HUES64 (cell line): ENCODE results near the gene FOXI2.

Experiments used
- H3K27ac ChIP-seq: 2 replicates; pipeline ENCODE4 v1.7.0; 2013; ENCODE audit warnings: low read depth, low read length, inconsistent platforms
- H3K27me3 ChIP-seq: 2 replicates; pipeline ENCODE4 v1.6.1; 2013; ENCODE audit warnings: mild to moderate bottlenecking, low read length; ENCODE audit not compliant: insufficient read depth
- H3K36me3 ChIP-seq: 2 replicates; pipeline ENCODE4 v1.6.1; 2013; ENCODE audit warnings: mild to moderate bottlenecking, low read length; ENCODE audit not compliant: insufficient read depth
- H3K4me1 ChIP-seq: 2 replicates; pipeline ENCODE4 v1.6.1; 2013; ENCODE audit warnings: mild to moderate bottlenecking, low read length, moderate library complexity; ENCODE audit not compliant: insufficient read depth
- H3K4me3 ChIP-seq: 2 replicates; pipeline ENCODE4 v1.5.1; 2013; ENCODE audit warnings: mild to moderate bottlenecking, low read length, moderate library complexity
- H3K9ac ChIP-seq: 2 replicates; pipeline ENCODE4 v1.6.1; 2013; ENCODE audit warnings: mild to moderate bottlenecking, low read depth, low read length
- H3K9me3 ChIP-seq: 2 replicates; pipeline ENCODE4 v1.6.1; 2013; ENCODE audit warnings: low read depth, low read length; ENCODE audit not compliant: insufficient read depth
- WGBS: fragments of 150-250, 120-280 bp; methylation state at CpG from one replicate; pipeline ENCODE4 v1.1.7; 2013; ENCODE audit warnings: missing lambda C conversion rate; 5-methylcytosine and 5-hydroxymethylcytosine counted together

Gene FOXI2

DNA sequence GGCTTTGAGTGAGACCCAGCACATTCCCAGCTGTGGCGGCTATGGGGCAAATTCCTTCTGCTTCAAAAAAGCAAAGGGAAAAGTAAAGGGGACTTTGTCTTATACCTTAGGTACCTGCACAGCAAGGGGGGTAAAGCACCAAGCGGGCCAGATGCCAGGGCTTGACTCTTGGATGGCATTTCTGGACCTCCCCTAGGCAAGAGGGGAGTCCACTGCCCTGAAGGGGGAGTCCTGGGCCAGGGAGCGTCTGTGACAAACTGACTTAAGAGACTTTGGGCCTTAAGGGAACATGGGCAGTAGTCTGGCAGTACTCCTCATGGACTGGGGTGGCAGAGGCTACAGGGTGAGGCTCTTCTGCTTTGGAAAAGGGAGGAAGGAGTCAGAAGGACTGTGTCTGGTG, 16.1 kb upstream of the FOXI2 start:
- H3K27ac ChIP-seq, result no peak overlapping the region
- no peaks in the 10 kb centered on the region for H3K9me3 ChIP-seq
- WGBS, result 75% methylated on average over 3 of the region's 3 CpGs
- no peak overlapping the region for H3K4me3 ChIP-seq
- H3K4me1 ChIP-seq, result no peaks in the 10 kb centered on the region
- peaks cover 3% of the 10 kb centered on the region; the same call in 1 of the 2 replicates for H3K27me3 ChIP-seq
- no peaks in the 10 kb centered on the region for H3K36me3 ChIP-seq
- no peak overlapping the region for H3K9ac ChIP-seq

DNA sequence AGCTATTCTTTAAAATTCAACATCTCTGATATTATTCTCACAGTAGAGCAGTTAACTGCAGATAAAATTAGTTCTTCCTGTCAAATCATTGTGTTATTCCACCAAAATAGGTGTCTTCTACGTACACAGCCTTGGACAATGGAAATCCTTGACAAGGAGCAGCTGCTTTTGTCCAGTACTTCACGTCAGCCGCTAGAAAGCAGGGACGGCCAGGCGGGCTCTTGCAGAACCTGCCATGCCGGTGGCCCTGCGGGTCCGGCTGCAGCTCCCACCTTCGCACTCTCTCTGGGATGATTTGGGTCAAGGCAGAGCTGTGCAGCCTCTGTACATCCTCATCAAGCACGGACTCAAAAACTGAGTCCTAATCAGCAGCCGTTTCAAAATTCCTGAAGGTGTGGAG, 2.2 kb upstream of the FOXI2 start:
- WGBS, result 49% methylated on average over 11 of the region's 11 CpGs
- H3K4me3 ChIP-seq, result peak overlapping the region; percentile 53
- H3K9me3 ChIP-seq, result no peaks in the 10 kb centered on the region
- H3K27me3 ChIP-seq, result peaks cover 84% of the 10 kb centered on the region
- H3K4me1 ChIP-seq, result peaks cover 10% of the 10 kb centered on the region; the same call in 1 of the 2 replicates
- H3K9ac ChIP-seq, result no peak overlapping the region
- no peaks in the 10 kb centered on the region for H3K36me3 ChIP-seq
- no peak overlapping the region for H3K27ac ChIP-seq

GRCh38 chr10:127735156-127735555, 1.8 kb upstream of the FOXI2 start:
- Histone ChIP-seq H3K9ac (no peak overlapping the region), H3K9me3 (no peaks in the 10 kb centered on the region), H3K4me1 (peaks cover 10% of the 10 kb centered on the region; the same call in 1 of the 2 replicates), H3K4me3 (peak overlapping the region; percentile 53), H3K27me3 (peaks cover 88% of the 10 kb centered on the region), H3K27ac (no peak overlapping the region), H3K36me3 (no peaks in the 10 kb centered on the region)
- 27% methylated on average over 11 of the region's 13 CpGs for WGBS

DNA sequence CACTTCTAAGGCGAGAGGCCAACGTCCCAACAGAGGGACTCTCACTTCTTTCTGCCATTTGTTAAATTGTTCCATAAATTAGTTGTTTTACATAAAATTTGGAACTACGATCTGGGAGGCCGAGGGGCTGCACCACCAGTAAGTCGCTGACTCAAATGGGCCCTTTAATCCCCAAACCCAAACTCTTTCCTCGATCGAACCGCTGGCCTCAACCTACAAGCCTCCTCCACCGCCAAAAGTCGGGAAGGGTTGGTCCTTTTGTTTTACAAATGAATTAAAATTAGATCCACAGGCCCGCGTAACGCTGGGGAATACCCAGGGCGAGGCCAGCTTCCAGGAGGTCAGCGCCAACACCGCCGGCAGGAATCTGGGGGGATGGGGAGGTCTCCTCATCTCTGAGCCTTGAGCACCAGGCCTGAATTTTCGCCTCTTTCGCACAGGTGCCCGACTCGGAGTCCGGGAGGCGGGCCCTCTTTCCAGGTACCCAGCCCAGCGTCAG, 1.2 kb upstream of the FOXI2 start:
- 4% methylated on average over 24 of the region's 24 CpGs for WGBS
- Histone ChIP-seq H3K9me3 (no peaks in the 10 kb centered on the region), H3K27me3 (peaks cover 89% of the 10 kb centered on the region), H3K4me3 (peak overlapping the region; percentile 53), H3K36me3 (no peaks in the 10 kb centered on the region), H3K4me1 (peaks cover 10% of the 10 kb centered on the region; the same call in 1 of the 2 replicates), H3K27ac (no peak overlapping the region), H3K9ac (no peak overlapping the region)

- Histone ChIP-seq H3K27me3 (peaks cover 87% of the 10 kb centered on the region), H3K27ac (no peak overlapping the region), H3K4me1 (peaks cover 10% of the 10 kb centered on the region; the same call in 1 of the 2 replicates), H3K9ac (no peak overlapping the region), H3K36me3 (no peaks in the 10 kb centered on the region), H3K4me3 (peak overlapping the region; percentile 53), H3K9me3 (no peaks in the 10 kb centered on the region)
- WGBS, result under 1% methylated on average over 66 of the region's 66 CpGs
These were observed 617 bp upstream of the FOXI2 start for GRCh38 chr10:127736222-127736914.

- H3K27me3 ChIP-seq, result peaks cover 74% of the 10 kb centered on the region
- peak overlapping the region; percentile 53 for H3K4me3 ChIP-seq
- WGBS, result 9% methylated on average over 59 of the region's 59 CpGs
These were observed 852 bp downstream of the FOXI2 start for GRCh38 chr10:127737563-127738511.

GRCh38 chr10:127738512-127739424, 1.8 kb downstream of the FOXI2 start:
- Histone ChIP-seq H3K27ac (no peak overlapping the region), H3K4me3 (peak overlapping the region; percentile 53), H3K27me3 (peaks cover 65% of the 10 kb centered on the region), H3K4me1 (peaks cover 10% of the 10 kb centered on the region; the same call in 1 of the 2 replicates), H3K36me3 (no peaks in the 10 kb centered on the region), H3K9me3 (no peaks in the 10 kb centered on the region), H3K9ac (no peak overlapping the region)
- 46% methylated on average over 59 of the region's 59 CpGs for WGBS

More at GRCh38 chr10:127737563-127738511, 852 bp downstream of the FOXI2 start:
- Histone ChIP-seq H3K9me3 (no peaks in the 10 kb centered on the region), H3K4me1 (peaks cover 10% of the 10 kb centered on the region; the same call in 1 of the 2 replicates), H3K36me3 (no peaks in the 10 kb centered on the region), H3K9ac (no peak overlapping the region), H3K27ac (no peak overlapping the region)

- no peaks in the 10 kb centered on the region for H3K9me3 ChIP-seq
- peaks cover 53% of the 10 kb centered on the region for H3K27me3 ChIP-seq
- no peaks in the 10 kb centered on the region for H3K36me3 ChIP-seq
- WGBS, result 95% methylated on average over 1 of the region's 1 CpG
- no peak overlapping the region for H3K9ac ChIP-seq
- peaks cover 5% of the 10 kb centered on the region; the same call in 1 of the 2 replicates for H3K4me1 ChIP-seq
- no peak overlapping the region for H3K4me3 ChIP-seq
- no peak overlapping the region for H3K27ac ChIP-seq
These were observed 2.9 kb downstream of the FOXI2 start for GRCh38 chr10:127739908-127740307.

- Histone ChIP-seq H3K27ac (no peak overlapping the region), H3K9me3 (no peaks in the 10 kb centered on the region), H3K9ac (no peak overlapping the region), H3K4me3 (no peak overlapping the region), H3K4me1 (0 out of 2 replicates have a peak, but pooled peaks cover 1% of the 10 kb centered on the region), H3K27me3 (peaks cover 47% of the 10 kb centered on the region), H3K36me3 (no peaks in the 10 kb centered on the region)
- 70% methylated on average over 5 of the region's 5 CpGs for WGBS
These were observed 3.6 kb downstream of the FOXI2 start for GRCh38 chr10:127740596-127740995.

GRCh38 chr10:127743205-127743604, 6.2 kb downstream of the FOXI2 start:
- Histone ChIP-seq H3K9ac (no peak overlapping the region), H3K9me3 (no peaks in the 10 kb centered on the region), H3K27me3 (peaks cover 20% of the 10 kb centered on the region), H3K4me1 (no peaks in the 10 kb centered on the region), H3K4me3 (no peak overlapping the region), H3K36me3 (no peaks in the 10 kb centered on the region), H3K27ac (no peak overlapping the region)
- WGBS, result 86% methylated on average over 3 of the region's 3 CpGs
